Measurements from ENCODE around the gene TULP4.
"Not testable (repeated sequence)": the region's sequence is repeated elsewhere in the genome, so short reads cannot be mapped to it uniquely, and the experiment has no call there.

The TULP4 gene

GRCh38 chr6:158475344-158476302, 163.4 kb downstream of the TULP4 start:
- DNase-seq: no peak

GRCh38 chr6:158476389-158476788, 164.1 kb downstream of the TULP4 start:
- no peak for DNase-seq

GRCh38 chr6:158477722-158478121, 165.5 kb downstream of the TULP4 start:
- DNase-seq: not testable (repeated sequence)

GRCh38 chr6:158480989-158481388, 168.7 kb downstream of the TULP4 start:
- no peak for DNase-seq

GRCh38 chr6:158481690-158482473, 169.6 kb downstream of the TULP4 start:
- no peak for DNase-seq

- DNase-seq: no peak
These were observed 173.2 kb downstream of the TULP4 start for GRCh38 chr6:158485431-158485830.

GRCh38 chr6:158487495-158487894, 175.2 kb downstream of the TULP4 start:
- DNase-seq: no peak

GRCh38 chr6:158488065-158488464, 175.8 kb downstream of the TULP4 start:
- no peak for DNase-seq

GRCh38 chr6:158489441-158489840, 177.2 kb downstream of the TULP4 start:
- no peak for DNase-seq

- DNase-seq: no peak
These were observed 180.6 kb downstream of the TULP4 start for GRCh38 chr6:158492881-158493280.

GRCh38 chr6:158496700-158497099, 184.4 kb downstream of the TULP4 start:
- no peak for DNase-seq

GRCh38 chr6:158497620-158498019, 185.4 kb downstream of the TULP4 start:
- DNase-seq: no peak

GRCh38 chr6:158498362-158498761, 186.1 kb downstream of the TULP4 start:
- DNase-seq: no peak

- no peak for DNase-seq
These were observed 187.3 kb downstream of the TULP4 start for GRCh38 chr6:158499601-158500000.

GRCh38 chr6:158500016-158500735, 187.9 kb downstream of the TULP4 start:
- DNase-seq: no peak

GRCh38 chr6:158501360-158502262, 189.3 kb downstream of the TULP4 start:
- no peak for DNase-seq

GRCh38 chr6:158502263-158502950, 190.1 kb downstream of the TULP4 start:
- no peak for DNase-seq

GRCh38 chr6:158503222-158503621, 191.0 kb downstream of the TULP4 start:
- DNase-seq: no peak

GRCh38 chr6:158503846-158504245, 191.6 kb downstream of the TULP4 start:
- no peak for DNase-seq

- DNase-seq: no peak
These were observed 192.9 kb downstream of the TULP4 start for GRCh38 chr6:158505194-158505593.

- no peak for DNase-seq
These were observed 194.3 kb downstream of the TULP4 start for GRCh38 chr6:158506601-158507000.

Data from central memory CD4-positive, alpha-beta T cell (primary cell).